ENCODE data around the gene PTPRG.
A peak's percentile ranks its signal among the peaks of the same experiment; 100 is the strongest.

Gene PTPRG

GRCh38 chr3:61841111-61841845 lies 279.9 kb downstream of the PTPRG start:
- DNase-seq (ENCODE audit: extremely low spot score, insufficient read length, low read depth): no peak

GRCh38 chr3:61841988-61842387 lies 280.6 kb downstream of the PTPRG start:
- FAIRE-seq (no peak), DNase-seq (ENCODE audit: extremely low spot score, insufficient read length, low read depth) (no peak)

More at GRCh38 chr3:61841111-61841845, 279.9 kb downstream of the PTPRG start:
- FAIRE-seq: no peak

DNA sequence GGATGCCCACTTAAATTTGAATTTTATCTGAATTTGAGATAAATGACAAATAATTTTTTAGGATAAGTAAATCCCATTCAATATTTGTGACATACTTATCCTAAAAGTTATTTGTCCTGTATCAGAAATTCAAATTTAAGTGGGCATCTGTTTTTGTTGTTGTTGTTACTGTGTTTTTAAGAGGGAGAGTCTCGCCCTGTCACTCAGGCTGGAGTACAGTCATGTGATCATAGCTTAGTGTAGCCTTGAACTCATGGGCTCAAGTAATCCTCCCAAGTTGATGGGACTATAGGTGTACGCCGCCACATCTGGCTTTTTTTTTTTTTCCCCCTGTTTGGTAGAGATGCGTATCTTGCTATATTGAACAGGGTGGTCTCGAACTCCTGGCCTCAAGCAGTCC lies 283.0 kb downstream of the PTPRG start:
- DNase-seq (ENCODE audit: extremely low spot score, insufficient read length, low read depth) (no peak), FAIRE-seq (no peak)

DNA sequence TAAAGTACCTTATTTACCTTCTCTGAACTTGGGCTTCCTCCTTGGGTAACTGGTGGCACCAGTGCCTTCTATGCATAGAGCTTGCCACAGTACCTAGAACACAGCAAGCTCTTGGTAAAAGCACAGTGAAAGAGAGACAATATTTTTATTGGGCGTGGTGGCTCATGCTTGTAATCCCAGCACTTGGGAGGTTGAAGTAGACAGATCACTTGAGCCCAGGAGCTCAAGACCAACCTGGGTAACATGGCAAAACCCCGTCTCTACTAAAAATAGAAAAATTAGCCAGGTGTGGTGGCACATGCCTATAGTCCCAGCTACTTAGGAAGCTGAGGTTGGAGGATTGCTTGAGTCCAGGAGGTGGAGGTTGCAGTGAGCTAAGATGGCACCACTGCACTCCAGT lies 285.1 kb downstream of the PTPRG start:
- FAIRE-seq: no peak
- DNase-seq (ENCODE audit: extremely low spot score, insufficient read length, low read depth): no peak

GRCh38 chr3:61847784-61848462 lies 286.6 kb downstream of the PTPRG start:
- FAIRE-seq (no peak), DNase-seq (ENCODE audit: extremely low spot score, insufficient read length, low read depth) (no peak)

DNA sequence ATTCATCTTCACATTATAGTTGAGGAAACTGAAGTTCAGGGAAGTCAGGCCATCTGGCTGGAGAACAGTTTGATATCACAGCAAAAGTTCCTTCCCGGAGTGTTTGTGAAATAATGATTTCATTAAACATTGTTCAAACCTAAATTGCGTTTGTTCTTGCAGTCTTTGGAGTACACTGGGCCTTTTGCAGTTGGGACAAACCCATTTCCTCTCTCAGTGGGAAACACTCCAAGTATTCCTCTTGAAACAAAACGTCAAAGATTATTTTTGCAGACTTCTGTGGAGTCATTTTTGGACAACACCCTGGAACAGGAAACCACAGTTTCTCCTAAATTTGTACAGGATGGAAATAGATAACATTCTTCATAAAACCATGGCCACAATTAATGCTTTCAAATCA lies 287.5 kb downstream of the PTPRG start:
- FAIRE-seq (no peak), DNase-seq (ENCODE audit: extremely low spot score, insufficient read length, low read depth) (no peak)

GRCh38 chr3:61853912-61854311 lies 292.5 kb downstream of the PTPRG start:
- FAIRE-seq (no peak), DNase-seq (ENCODE audit: extremely low spot score, insufficient read length, low read depth) (no peak)

DNA sequence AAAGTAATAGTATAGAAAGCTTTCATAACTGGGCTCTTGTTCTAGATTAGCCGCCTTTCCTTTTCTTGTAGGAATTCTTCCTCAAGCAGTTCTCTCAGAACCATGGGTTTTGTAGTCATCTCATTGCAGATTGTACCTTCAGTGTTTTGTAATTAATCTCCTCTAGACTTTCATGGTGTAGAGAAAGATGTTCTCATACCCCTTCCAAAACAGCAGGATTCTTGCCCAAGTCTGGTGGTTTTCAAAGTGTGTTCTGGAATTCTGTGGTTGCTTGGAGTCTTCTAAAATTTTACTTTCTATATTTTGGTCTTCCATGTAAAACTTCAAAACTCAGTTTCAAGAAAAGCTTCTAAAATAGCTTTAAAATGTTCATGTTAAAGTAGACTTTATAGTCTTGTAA lies 293.8 kb downstream of the PTPRG start:
- FAIRE-seq: no peak

GRCh38 chr3:61857297-61857696 lies 295.9 kb downstream of the PTPRG start:
- DNase-seq (ENCODE audit: extremely low spot score, insufficient read length, low read depth) (no peak), FAIRE-seq (no peak)

More for the DNA sequence above, 293.8 kb downstream of the PTPRG start:
- DNase-seq (ENCODE audit: extremely low spot score, insufficient read length, low read depth): no peak

DNA sequence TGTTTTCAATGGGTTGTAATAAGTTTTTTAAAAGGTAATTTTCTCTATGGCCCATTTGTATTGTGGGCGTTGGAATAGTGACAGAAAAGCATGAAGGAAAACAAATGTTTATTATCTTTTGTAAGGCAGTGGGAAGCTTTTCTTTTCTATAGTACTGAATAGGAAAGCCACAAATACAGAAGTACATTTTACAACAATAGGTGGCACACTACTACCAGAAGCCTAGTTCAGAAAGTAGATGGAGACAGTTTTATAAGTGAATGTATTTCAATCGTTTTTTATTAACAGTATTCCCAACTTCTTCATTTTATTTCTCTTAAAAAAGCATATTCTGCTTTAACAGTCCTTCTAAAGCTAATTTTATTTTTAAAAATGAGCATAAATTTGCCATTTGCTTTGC lies 296.7 kb downstream of the PTPRG start:
- peak; percentile 70 for FAIRE-seq

DNA sequence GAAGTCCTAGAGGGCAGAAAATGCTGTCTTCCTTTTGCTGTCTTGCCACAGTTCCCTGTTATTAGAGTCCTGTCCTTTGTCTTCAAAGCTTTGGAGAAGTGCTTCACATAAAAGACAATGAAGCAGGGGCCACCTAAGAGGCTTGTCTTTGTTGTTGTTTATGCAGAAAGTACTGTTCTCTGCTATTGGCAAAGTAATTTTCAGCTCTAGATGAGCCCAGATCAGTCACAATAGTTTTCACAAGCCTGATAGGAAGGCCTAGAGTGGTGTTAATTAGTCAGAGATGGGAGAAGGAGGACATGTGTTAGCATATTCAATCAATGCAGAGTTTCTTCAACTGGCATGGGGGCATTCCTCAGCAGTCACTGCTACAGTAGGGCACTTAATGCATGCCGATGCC lies 300.0 kb downstream of the PTPRG start:
- no peak for DNase-seq (ENCODE audit: extremely low spot score, insufficient read length, low read depth)
- FAIRE-seq: no peak

More for the DNA sequence above, 296.7 kb downstream of the PTPRG start:
- no peak for DNase-seq (ENCODE audit: extremely low spot score, insufficient read length, low read depth)

DNA sequence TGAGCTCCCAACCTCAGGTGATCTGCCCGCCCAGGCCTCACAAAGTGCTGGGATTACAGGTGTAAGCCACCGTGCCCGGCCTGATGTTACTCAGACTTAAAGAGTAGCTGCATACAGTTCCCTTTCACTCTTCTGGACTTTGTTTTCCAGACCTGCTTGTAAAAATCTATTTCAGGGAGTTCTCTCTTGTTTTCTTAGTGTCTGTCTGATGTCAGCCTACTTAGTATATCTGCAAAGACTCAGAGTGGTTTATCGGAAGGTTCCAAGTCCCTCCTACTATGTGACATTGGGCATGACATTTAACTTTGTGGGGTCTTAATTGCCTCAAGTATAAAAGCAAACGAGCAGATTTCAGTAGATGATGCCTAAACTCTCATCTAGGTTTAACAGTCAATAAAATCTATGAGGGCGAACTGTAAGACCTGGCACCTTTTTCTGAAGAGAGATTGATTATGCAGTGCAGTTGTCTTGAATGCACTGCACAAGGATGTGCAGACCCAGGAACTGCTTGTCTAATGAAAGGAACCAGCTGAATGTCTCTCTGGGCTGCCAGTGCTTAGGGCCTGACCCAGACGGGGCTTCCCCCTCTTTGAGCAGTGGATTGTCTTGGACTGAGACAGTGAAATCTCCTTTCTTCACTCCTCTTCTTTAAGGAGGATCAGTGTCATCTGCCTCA lies 301.4 kb downstream of the PTPRG start:
- no peak for FAIRE-seq

GRCh38 chr3:61863579-61863978 lies 302.2 kb downstream of the PTPRG start:
- DNase-seq (ENCODE audit: extremely low spot score, insufficient read length, low read depth) (no peak), FAIRE-seq (no peak)

More for the DNA sequence above, 301.4 kb downstream of the PTPRG start:
- DNase-seq (ENCODE audit: extremely low spot score, insufficient read length, low read depth): no peak

DNA sequence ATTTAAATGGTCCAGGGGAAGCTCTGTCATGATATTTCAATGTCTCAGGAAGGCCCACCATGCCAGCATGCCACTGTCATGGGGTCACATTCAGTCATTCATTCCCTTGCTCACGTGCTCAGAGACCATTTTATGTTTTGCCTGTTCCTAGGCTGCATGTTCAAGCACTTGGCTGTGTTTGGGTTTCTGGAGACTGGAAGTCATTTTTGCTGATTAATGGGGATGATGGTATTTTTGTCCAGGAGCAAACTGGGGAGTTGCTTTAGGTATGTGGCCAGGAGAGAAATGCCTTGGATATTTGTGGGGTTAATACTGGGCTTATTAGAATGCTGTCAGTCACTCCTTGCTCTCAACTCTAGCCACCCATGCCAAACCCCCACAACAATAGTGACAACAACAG lies 303.5 kb downstream of the PTPRG start:
- FAIRE-seq (no peak), DNase-seq (ENCODE audit: extremely low spot score, insufficient read length, low read depth) (no peak)

DNA sequence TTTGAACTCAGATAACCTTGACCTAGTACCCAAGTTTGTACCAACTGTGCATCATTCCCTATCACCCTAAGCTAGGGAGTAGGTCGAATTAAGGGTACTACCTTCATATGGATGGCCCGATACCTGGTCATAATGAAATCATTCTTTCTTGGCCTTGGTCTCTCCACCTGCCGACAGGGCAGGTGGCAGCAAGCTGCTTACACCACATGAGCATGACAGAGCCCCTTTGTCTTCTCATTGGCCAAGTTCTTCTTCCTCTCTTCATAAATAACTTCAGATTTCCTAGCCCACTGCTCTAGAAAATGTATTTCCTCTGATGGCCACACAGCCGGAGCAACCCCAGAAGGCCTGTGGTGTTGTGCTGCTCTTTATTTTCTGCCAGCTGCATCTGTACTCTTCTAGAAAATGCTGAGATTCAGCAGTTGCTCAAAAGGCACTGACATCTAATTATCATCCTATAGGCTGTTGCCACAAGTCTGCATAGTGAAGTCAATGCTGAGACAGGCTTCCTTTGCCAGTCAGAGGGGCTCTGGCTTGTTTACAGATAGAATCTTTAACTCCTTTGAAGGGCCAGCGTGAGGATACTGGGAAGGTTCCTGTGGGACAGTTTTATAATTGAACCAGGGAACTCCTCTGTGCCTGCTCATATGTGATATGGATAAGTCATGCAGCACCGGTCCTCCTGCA lies 304.2 kb downstream of the PTPRG start:
- no peak for FAIRE-seq
- no peak for DNase-seq (ENCODE audit: extremely low spot score, insufficient read length, low read depth)

- no peak for FAIRE-seq
- no peak for DNase-seq (ENCODE audit: extremely low spot score, insufficient read length, low read depth)
Observed at GRCh38 chr3:61866153-61866542, 304.8 kb downstream of the PTPRG start.

GRCh38 chr3:61866961-61867461 lies 305.6 kb downstream of the PTPRG start:
- no peak for FAIRE-seq
- DNase-seq (ENCODE audit: extremely low spot score, insufficient read length, low read depth): no peak

DNA sequence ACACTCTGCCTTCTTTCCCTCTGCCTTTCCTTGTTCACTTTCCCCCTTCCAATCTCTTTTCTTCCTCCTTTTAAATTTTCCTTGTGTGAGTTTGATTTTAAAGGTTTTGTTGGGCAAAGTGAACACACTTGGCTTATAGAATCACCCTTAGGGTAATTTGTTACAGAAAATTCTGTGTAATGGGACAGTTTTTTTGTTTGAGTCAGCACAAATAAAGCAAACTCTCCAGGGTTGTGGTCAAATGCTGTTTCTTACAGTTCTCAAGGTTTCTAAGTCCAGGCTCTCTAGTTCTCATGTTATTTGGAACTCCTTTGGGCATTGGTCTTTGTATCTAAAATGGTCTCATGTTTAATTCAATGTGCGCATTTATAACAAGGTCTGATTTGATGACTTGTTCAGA lies 307.1 kb downstream of the PTPRG start:
- DNase-seq (ENCODE audit: extremely low spot score, insufficient read length, low read depth) (no peak), FAIRE-seq (no peak)

DNA sequence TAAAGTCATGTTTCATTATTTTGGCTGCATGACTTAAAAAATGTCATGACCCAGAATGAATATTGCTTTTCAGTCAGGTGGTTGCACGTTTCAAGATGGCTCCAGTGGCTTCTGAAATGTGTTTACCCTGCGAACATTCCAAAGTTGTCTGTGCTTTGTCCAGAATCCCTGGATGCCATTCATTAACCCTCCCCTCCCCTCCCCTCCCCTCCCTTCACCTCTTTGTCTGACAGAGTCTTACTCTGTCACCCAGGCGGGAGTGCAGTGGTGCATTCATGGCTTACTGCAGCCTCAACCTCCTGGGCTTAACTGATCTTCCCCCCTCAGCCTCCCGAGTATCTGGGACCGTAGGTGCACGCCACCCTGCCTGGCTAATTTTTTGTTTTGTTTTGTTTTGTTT lies 308.0 kb downstream of the PTPRG start:
- DNase-seq (ENCODE audit: extremely low spot score, insufficient read length, low read depth) (no peak), FAIRE-seq (no peak)

GRCh38 chr3:61871644-61872043 lies 310.3 kb downstream of the PTPRG start:
- DNase-seq (ENCODE audit: extremely low spot score, insufficient read length, low read depth) (no peak), FAIRE-seq (no peak)
